Astrocyte (in vitro differentiated cells and primary cell): ENCODE measurements around the gene MAP3K14. TPM values are rescaled to one million over a fixed set of nuclear protein-coding genes. Genes with fewer than 3 reads are reported as not detected.

Source experiments
- DNase-seq: peaks from one replicate; pipeline ENCODE4 v3.0.0-alpha.2; 2010; ENCODE audit warnings: low read depth
- FAIRE-seq: peaks from 2 replicates; lab custom pipeline; 2011; peaks lifted over from hg19 to GRCh38; lab: Jason Lieb, UNC
- H2AFZ ChIP-seq: 2 replicates; pipeline ENCODE4 v1.6.0; 2012; ENCODE audit warnings: low read depth, low read length, inconsistent platforms
- H3K27ac ChIP-seq: 2 replicates; pipeline ENCODE4 v1.5.1; 2011; ENCODE audit warnings: low read depth, low read length, inconsistent platforms
- H3K27me3 ChIP-seq: 2 replicates; pipeline ENCODE4 v1.6.0; 2011; ENCODE audit warnings: low read length, inconsistent platforms; ENCODE audit not compliant: insufficient read depth
- H3K36me3 ChIP-seq: 2 replicates; pipeline ENCODE4 v1.5.1; 2011; ENCODE audit warnings: low read length, inconsistent platforms; ENCODE audit not compliant: insufficient read depth
- H3K4me1 ChIP-seq: 2 replicates; pipeline ENCODE4 v1.5.1; 2011; ENCODE audit warnings: low read length, inconsistent platforms; ENCODE audit not compliant: insufficient read depth
- H3K4me2 ChIP-seq: 2 replicates; pipeline ENCODE4 v1.6.0; 2012; ENCODE audit warnings: low read length, inconsistent platforms
- H3K4me3 ChIP-seq: 2 replicates; pipeline ENCODE4 v1.5.1; 2011; ENCODE audit warnings: low read depth, mild to moderate bottlenecking, low read length, inconsistent platforms; ENCODE audit not compliant: insufficient read depth
- H3K79me2 ChIP-seq: 2 replicates; pipeline ENCODE4 v1.6.0; 2012; ENCODE audit warnings: mild to moderate bottlenecking, low read length, inconsistent platforms; ENCODE audit not compliant: insufficient read depth
- H3K9ac ChIP-seq: 2 replicates; pipeline ENCODE4 v1.6.0; 2012; ENCODE audit warnings: mild to moderate bottlenecking, low read length, inconsistent platforms
- H3K9me3 ChIP-seq: 2 replicates; pipeline ENCODE4 v1.5.1; 2012; ENCODE audit warnings: low read depth, mild to moderate bottlenecking, low read length, inconsistent platforms; ENCODE audit not compliant: insufficient read depth
- H4K20me1 ChIP-seq: 2 replicates; pipeline ENCODE4 v1.6.0; 2012; ENCODE audit warnings: low read length, inconsistent platforms; ENCODE audit not compliant: insufficient read depth
- H3K27ac Mint-ChIP-seq: one replicate; pipeline ENCODE4 v1.8.0; 2021; ENCODE audit warnings: mild to moderate bottlenecking, mixed read lengths; ENCODE audit not compliant: unreplicated experiment
- H3K27me3 Mint-ChIP-seq: one replicate; pipeline ENCODE4 v1.8.0; 2021; ENCODE audit warnings: low read depth, mixed read lengths; ENCODE audit not compliant: unreplicated experiment
- H3K36me3 Mint-ChIP-seq: one replicate; pipeline ENCODE4 v1.8.0; 2021; ENCODE audit warnings: low read depth, mixed read lengths; ENCODE audit not compliant: unreplicated experiment
- H3K4me1 Mint-ChIP-seq: one replicate; pipeline ENCODE4 v1.8.0; 2021; ENCODE audit warnings: low read depth, mixed read lengths; ENCODE audit not compliant: unreplicated experiment
- H3K4me3 Mint-ChIP-seq: one replicate; pipeline ENCODE4 v1.8.0; 2021; ENCODE audit warnings: mild to moderate bottlenecking, moderate library complexity, mixed read lengths; ENCODE audit not compliant: unreplicated experiment
- H3K9me3 Mint-ChIP-seq: one replicate; pipeline ENCODE4 v1.8.0; 2021; ENCODE audit warnings: mild to moderate bottlenecking, mixed read lengths; ENCODE audit not compliant: unreplicated experiment
- CTCF ChIP-seq: IDR thresholded peaks from 2 replicates; pipeline ENCODE4 v1.5.1; 2011; ENCODE audit warnings: low read depth, mild to moderate bottlenecking, inconsistent platforms, low read length, moderate library complexity; ENCODE audit not compliant: insufficient read depth
- EZH2 ChIP-seq: IDR thresholded peaks from 2 replicates; pipeline ENCODE4 v1.6.1; 2012; ENCODE audit warnings: mild to moderate bottlenecking, low read length, inconsistent platforms; ENCODE audit not compliant: insufficient read depth
- total RNA-seq: library from RNA; stranded (reverse); gene quantifications from 2 replicates; pipeline ENCODE4 v1.2.1, GENCODE V29; 2021

The MAP3K14 gene
- total RNA-seq, 1 donor from 2014 or later = 10.8 TPM

- Histone ChIP-seq H2AFZ (no peak overlapping the region), H3K27ac (no peak overlapping the region), H3K36me3 (peaks cover 45% of the 10 kb centered on the region), H3K27me3 (no peaks in the 10 kb centered on the region), H3K4me1 (peaks cover 38% of the 10 kb centered on the region), H4K20me1 (peaks cover 80% of the 10 kb centered on the region), H3K4me3 (no peak overlapping the region), H3K9ac (no peak overlapping the region), H3K79me2 (no peaks in the 10 kb centered on the region), H3K4me2 (peak overlapping the region; percentile 40), H3K9me3 (no peaks in the 10 kb centered on the region)
- Mint-ChIP-seq H3K27ac (no peak overlapping the region), H3K4me3 (no peak overlapping the region), H3K27me3 (no peaks in the 10 kb centered on the region), H3K36me3 (peaks cover 27% of the 10 kb centered on the region), H3K9me3 (no peaks in the 10 kb centered on the region), H3K4me1 (peaks cover 8% of the 10 kb centered on the region)
- DNase-seq (peak; percentile 77), FAIRE-seq (peak; percentile 95)
- TF ChIP-seq EZH2 (no peak), CTCF (no peak)
These were observed 51.0 kb downstream of the MAP3K14 start for GRCh38 chr17:45265821-45266220.

- Mint-ChIP-seq H3K4me1 (peaks cover 8% of the 10 kb centered on the region), H3K36me3 (peaks cover 29% of the 10 kb centered on the region), H3K27me3 (no peaks in the 10 kb centered on the region), H3K9me3 (no peaks in the 10 kb centered on the region), H3K27ac (no peak overlapping the region), H3K4me3 (no peak overlapping the region)
- TF ChIP-seq EZH2 (no peak), CTCF (no peak)
- peaks cover 73% of the 10 kb centered on the region for H4K20me1 ChIP-seq
- no peak overlapping the region for H3K4me2 ChIP-seq
- no peak overlapping the region for H3K4me3 ChIP-seq
- H3K9ac ChIP-seq = no peak overlapping the region
- no peaks in the 10 kb centered on the region for H3K9me3 ChIP-seq
- H3K36me3 ChIP-seq = peaks cover 41% of the 10 kb centered on the region
- H3K27me3 ChIP-seq = no peaks in the 10 kb centered on the region
- DNase-seq = no peak
- no peak for FAIRE-seq
- no peak overlapping the region for H3K27ac ChIP-seq
- H3K4me1 ChIP-seq = peaks cover 38% of the 10 kb centered on the region
- H3K79me2 ChIP-seq = no peaks in the 10 kb centered on the region
- H2AFZ ChIP-seq = no peak overlapping the region
These were observed 51.8 kb downstream of the MAP3K14 start for GRCh38 chr17:45264988-45265387.

- Mint-ChIP-seq H3K36me3 (peaks cover 28% of the 10 kb centered on the region), H3K9me3 (no peaks in the 10 kb centered on the region), H3K4me3 (no peak overlapping the region), H3K27me3 (no peaks in the 10 kb centered on the region), H3K4me1 (peaks cover 8% of the 10 kb centered on the region), H3K27ac (no peak overlapping the region)
- no peaks in the 10 kb centered on the region for H3K79me2 ChIP-seq
- FAIRE-seq (no peak), DNase-seq (no peak)
- H2AFZ ChIP-seq = no peak overlapping the region
- H4K20me1 ChIP-seq = peaks cover 67% of the 10 kb centered on the region
- H3K4me3 ChIP-seq = no peak overlapping the region
- H3K4me2 ChIP-seq = no peak overlapping the region
- no peak for TF ChIP-seq EZH2
- TF ChIP-seq CTCF = no peak
- peaks cover 35% of the 10 kb centered on the region for H3K36me3 ChIP-seq
- peaks cover 38% of the 10 kb centered on the region for H3K4me1 ChIP-seq
- H3K9ac ChIP-seq = no peak overlapping the region
- H3K9me3 ChIP-seq = no peaks in the 10 kb centered on the region
- H3K27me3 ChIP-seq = no peaks in the 10 kb centered on the region
- no peak overlapping the region for H3K27ac ChIP-seq
These were observed 52.4 kb downstream of the MAP3K14 start for GRCh38 chr17:45264430-45264829.
